ENCODE results near the gene ST6GALNAC6. TPM values are rescaled to one million over a fixed set of nuclear protein-coding genes. Genes with fewer than 3 reads are reported as not detected.

Gene ST6GALNAC6
- total and polyA plus RNA-seq, 10 of the 15 experiments (the other 5 are each of a cell fraction or from before 2014, with no cell fraction given): 0.40 to 27.0 (median 16.8) TPM

DNA sequence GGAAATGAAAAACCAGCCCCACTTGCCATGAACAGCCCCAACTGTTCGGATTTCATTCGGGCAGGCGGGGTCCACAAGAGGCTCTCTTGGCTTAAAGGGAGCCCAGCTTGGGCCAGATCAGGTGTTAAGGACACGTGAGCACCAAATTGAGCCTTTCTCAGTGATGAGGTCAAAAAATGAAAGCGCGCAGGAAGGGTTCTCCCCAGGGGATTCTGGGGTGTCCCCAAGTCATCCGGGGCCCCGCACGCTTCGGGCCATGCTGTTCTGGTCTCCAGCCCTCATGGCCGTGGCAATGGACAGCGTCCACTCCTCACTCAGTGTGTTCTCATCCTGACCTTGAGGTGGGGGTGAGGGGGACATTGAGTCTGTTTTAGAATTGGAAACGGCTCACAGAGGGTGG, 32.9 kb downstream of the ST6GALNAC6 start (continued):
- TF ChIP-seq FOXM1 (IDR thresholded peaks at IDR 0.05; ENCODE audit: low read depth, low read length) (no peak), NR2C2 (IDR thresholded peaks at IDR 0.05; ENCODE audit: borderline replicate concordance, control insufficient read depth, insufficient read length, low read depth) (no peak), SUZ12 (IDR thresholded peaks at IDR 0.05; ENCODE audit: unreplicated experiment) (no peak), FOS (IDR thresholded peaks at IDR 0.05; ENCODE audit: borderline replicate concordance, extremely low read depth, insufficient read length) (peak; percentile 2), BHLHE40 (IDR thresholded peaks at IDR 0.05; ENCODE audit: borderline replicate concordance in 1 of 2, low read depth in 2 of 2, low read length in 1 of 2) (peak; percentile 67 to 80), MEF2B (IDR thresholded peaks at IDR 0.05; ENCODE audit: partially characterized antibody, poor library complexity, severe bottlenecking) (peak; percentile 93), SRF (IDR thresholded peaks at IDR 0.05; ENCODE audit: low read depth in 2 of 2, low read length in 2 of 2) (no peak), CUX1 (IDR thresholded peaks at IDR 0.05; ENCODE audit: insufficient replicate concordance, low read depth, low read length) (no peak), ATF3 (IDR thresholded peaks at IDR 0.05; ENCODE audit: borderline replicate concordance, extremely low read depth, low read depth, low read length) (no peak), ATF7 (IDR thresholded peaks at IDR 0.05; ENCODE audit: low read depth) (peak; percentile 28; the same call in 1 of the 2 replicates), STAT3 (IDR thresholded peaks at IDR 0.05; ENCODE audit: low read depth, low read length) (no peak)
- TF ChIP-seq, protein P1, sequence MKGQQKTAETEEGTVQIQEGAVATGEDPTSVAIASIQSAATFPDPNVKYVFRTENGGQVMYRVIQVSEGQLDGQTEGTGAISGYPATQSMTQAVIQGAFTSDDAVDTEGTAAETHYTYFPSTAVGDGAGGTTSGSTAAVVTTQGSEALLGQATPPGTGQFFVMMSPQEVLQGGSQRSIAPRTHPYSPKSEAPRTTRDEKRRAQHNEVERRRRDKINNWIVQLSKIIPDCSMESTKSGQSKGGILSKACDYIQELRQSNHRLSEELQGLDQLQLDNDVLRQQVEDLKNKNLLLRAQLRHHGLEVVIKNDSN (IDR thresholded peaks at IDR 0.05; ENCODE audit: borderline replicate concordance, extremely low read length, insufficient read depth, low read depth, low read length): peak; percentile 54
- TF ChIP-seq, protein P2, sequence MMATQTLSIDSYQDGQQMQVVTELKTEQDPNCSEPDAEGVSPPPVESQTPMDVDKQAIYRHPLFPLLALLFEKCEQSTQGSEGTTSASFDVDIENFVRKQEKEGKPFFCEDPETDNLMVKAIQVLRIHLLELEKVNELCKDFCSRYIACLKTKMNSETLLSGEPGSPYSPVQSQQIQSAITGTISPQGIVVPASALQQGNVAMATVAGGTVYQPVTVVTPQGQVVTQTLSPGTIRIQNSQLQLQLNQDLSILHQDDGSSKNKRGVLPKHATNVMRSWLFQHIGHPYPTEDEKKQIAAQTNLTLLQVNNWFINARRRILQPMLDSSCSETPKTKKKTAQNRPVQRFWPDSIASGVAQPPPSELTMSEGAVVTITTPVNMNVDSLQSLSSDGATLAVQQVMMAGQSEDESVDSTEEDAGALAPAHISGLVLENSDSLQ (IDR thresholded peaks at IDR 0.05): no peak

Measured in GM12878 (cell line).